ENCODE measurements around the gene LIN54. TPM values are rescaled to one million over a fixed set of nuclear protein-coding genes. Genes with fewer than 3 reads are reported as not detected.

The LIN54 gene
- total RNA-seq, 1 experiment from 2014 or later = 14.5 TPM

DNA sequence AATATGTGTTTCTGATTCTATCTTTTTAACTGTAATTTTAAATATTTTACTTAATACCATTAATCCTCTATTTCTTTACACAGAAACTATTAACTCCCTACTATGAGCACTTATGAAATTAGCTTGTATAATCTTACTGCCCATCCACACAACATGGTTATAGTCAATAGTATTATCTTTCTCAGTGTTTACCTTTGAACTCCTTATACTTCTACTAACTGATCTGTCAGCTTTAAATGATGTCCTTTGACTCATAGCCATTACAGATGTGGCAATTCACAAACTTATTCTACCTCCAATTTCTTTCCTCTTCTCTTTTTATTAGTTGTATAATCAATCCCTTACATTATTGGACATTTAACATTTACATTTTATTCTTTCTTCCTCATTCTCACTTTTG lies 125.2 kb downstream of the LIN54 start:
- ChIA-PET CTCF (interaction anchor here (0.5 kb wide), 1 partner anchor 423 kb away, joined by 3 read pairs; no protein-coding TSS in a partner anchor), POLR2A (no interaction called here)
- BruUV-seq (replicated peaks) = no TSS peak
- in situ Hi-C loops (cut with HindIII; ENCODE audit: low pct_unique_long_range_greater_than_20kb, low sequenced_read_pairs) (no loop called here), intact Hi-C loops (cut with micrococcal nuclease; ENCODE audit: unreplicated experiment) (no loop called here)
- no peaks in the 10 kb centered on the region for H3K9me3 ChIP-seq (ENCODE audit: control insufficient read depth, insufficient read depth, low read depth, low read length)
- peaks cover 4% of the 10 kb centered on the region for H3K36me3 ChIP-seq (ENCODE audit: control insufficient read depth, insufficient read depth, low read length)
- no peak for ATAC-seq
- H3K27ac ChIP-seq (ENCODE audit: low read length) = no peak overlapping the region; the same call in 1 of the 2 replicates
- H3K4me3 ChIP-seq (ENCODE audit: low read depth in 2 of 2, low read length in 2 of 2) = no peak overlapping the region
- TF ChIP-seq TCF7L2 (IDR thresholded peaks at IDR 0.05; ENCODE audit: low read depth, low read length) (no peak), SIN3A (IDR thresholded peaks at IDR 0.05; ENCODE audit: borderline replicate concordance, insufficient read depth, low read depth, low read length) (no peak), POLR2AphosphoS5 (IDR thresholded peaks at IDR 0.05; ENCODE audit: low read depth, low read length) (no peak)
- TF ChIP-seq, protein P1, sequence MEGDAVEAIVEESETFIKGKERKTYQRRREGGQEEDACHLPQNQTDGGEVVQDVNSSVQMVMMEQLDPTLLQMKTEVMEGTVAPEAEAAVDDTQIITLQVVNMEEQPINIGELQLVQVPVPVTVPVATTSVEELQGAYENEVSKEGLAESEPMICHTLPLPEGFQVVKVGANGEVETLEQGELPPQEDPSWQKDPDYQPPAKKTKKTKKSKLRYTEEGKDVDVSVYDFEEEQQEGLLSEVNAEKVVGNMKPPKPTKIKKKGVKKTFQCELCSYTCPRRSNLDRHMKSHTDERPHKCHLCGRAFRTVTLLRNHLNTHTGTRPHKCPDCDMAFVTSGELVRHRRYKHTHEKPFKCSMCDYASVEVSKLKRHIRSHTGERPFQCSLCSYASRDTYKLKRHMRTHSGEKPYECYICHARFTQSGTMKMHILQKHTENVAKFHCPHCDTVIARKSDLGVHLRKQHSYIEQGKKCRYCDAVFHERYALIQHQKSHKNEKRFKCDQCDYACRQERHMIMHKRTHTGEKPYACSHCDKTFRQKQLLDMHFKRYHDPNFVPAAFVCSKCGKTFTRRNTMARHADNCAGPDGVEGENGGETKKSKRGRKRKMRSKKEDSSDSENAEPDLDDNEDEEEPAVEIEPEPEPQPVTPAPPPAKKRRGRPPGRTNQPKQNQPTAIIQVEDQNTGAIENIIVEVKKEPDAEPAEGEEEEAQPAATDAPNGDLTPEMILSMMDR (IDR thresholded peaks at IDR 0.05) = no peak
- TF ChIP-seq, protein P2, sequence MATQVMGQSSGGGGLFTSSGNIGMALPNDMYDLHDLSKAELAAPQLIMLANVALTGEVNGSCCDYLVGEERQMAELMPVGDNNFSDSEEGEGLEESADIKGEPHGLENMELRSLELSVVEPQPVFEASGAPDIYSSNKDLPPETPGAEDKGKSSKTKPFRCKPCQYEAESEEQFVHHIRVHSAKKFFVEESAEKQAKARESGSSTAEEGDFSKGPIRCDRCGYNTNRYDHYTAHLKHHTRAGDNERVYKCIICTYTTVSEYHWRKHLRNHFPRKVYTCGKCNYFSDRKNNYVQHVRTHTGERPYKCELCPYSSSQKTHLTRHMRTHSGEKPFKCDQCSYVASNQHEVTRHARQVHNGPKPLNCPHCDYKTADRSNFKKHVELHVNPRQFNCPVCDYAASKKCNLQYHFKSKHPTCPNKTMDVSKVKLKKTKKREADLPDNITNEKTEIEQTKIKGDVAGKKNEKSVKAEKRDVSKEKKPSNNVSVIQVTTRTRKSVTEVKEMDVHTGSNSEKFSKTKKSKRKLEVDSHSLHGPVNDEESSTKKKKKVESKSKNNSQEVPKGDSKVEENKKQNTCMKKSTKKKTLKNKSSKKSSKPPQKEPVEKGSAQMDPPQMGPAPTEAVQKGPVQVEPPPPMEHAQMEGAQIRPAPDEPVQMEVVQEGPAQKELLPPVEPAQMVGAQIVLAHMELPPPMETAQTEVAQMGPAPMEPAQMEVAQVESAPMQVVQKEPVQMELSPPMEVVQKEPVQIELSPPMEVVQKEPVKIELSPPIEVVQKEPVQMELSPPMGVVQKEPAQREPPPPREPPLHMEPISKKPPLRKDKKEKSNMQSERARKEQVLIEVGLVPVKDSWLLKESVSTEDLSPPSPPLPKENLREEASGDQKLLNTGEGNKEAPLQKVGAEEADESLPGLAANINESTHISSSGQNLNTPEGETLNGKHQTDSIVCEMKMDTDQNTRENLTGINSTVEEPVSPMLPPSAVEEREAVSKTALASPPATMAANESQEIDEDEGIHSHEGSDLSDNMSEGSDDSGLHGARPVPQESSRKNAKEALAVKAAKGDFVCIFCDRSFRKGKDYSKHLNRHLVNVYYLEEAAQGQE (IDR thresholded peaks at IDR 0.05; ENCODE audit: insufficient read depth in 1 of 2, low read depth in 2 of 2, low read length in 1 of 2) = no peak
- H3K27me3 ChIP-seq (ENCODE audit: control insufficient read depth, insufficient read depth, low read length) = no peaks in the 10 kb centered on the region
- H3K4me1 ChIP-seq (ENCODE audit: control insufficient read depth, insufficient read depth, low read length) = peaks cover 17% of the 10 kb centered on the region
- no peak for DNase-seq (ENCODE audit: low read depth, low spot score)

Other genes with a start within 250 kb of the LIN54 start
- 2.0 TPM for gene SCD5, start 212.0 kb downstream of the LIN54 start, total RNA-seq (2021; ENCODE audit: unreplicated experiment)
- gene SEC31A, start 119.7 kb downstream of the LIN54 start, total RNA-seq (2021; ENCODE audit: unreplicated experiment) = 107 TPM
- gene THAP9, start 110.1 kb downstream of the LIN54 start, total RNA-seq (2021; ENCODE audit: unreplicated experiment) = 3.0 TPM
- gene COPS4, start 24.4 kb upstream of the LIN54 start, total RNA-seq (2021; ENCODE audit: unreplicated experiment) = 23.7 TPM
- gene PLAC8, start 103.9 kb upstream of the LIN54 start, total RNA-seq (2021; ENCODE audit: unreplicated experiment) = 154 TPM